K562 (cell line): ENCODE data around the gene HDAC7. TPM values are rescaled to one million over a fixed set of nuclear protein-coding genes. Genes with fewer than 3 reads are reported as not detected.
A peak's percentile ranks its signal among the peaks of the same experiment; 100 is the strongest.

Experiments used
- ATAC-seq: fragments of 200-7000 bp; cut with Tn5 transposase; 3 replicates; pipeline ENCODE4 v1.9.1; 2020; ENCODE audit warnings: moderate library complexity
- BruUV-seq: library from RNA; stranded (reverse); fragments of 400-500 nt; replicated peaks from 2 replicates; lab custom pipeline; 2021; lab: Mats Ljungman, UMichigan
- CTCF ChIA-PET: fragments of 300-600 bp; formaldehyde crosslinking; extraction: SDS; loops from one replicate; lab custom pipeline; 2021; ENCODE audit warnings: low intra/inter-chr PET ratio; lab: Yijun Ruan, JAX
- POLR2A ChIA-PET: fragments of 300-600, 350-650 bp; sonication (Branson Sonifier 250); formaldehyde crosslinking; extraction: SDS; loops from one replicate; lab custom pipeline; 2021; ENCODE audit warnings: antibody characterized with exemption, inconsistent platforms; lab: Yijun Ruan, JAX
- DNase-seq, 4 experiments: peaks; one replicate each; pipeline versions ENCODE4 v3.0.0 to v3.0.0-alpha.2; 2011 to 2018; ENCODE audit warnings: low spot score in 3 of 4, mixed read lengths in 3 of 4; ENCODE audit errors: extremely low read depth in 1 of 4
- FAIRE-seq: peaks from 2 replicates; lab custom pipeline; 2011; peaks lifted over from hg19 to GRCh38; lab: Jason Lieb, UNC
- H2AFZ ChIP-seq: 2 replicates; pipeline ENCODE4 v1.6.0; 2011; ENCODE audit warnings: low read depth, low read length, control low read depth, inconsistent platforms
- H3K27ac ChIP-seq: fragments of 200-600 bp; 3 replicates; pipeline ENCODE4 v1.8.0; 2011; ENCODE audit warnings: low read depth, mild to moderate bottlenecking, control low read depth, inconsistent platforms, low read length, moderate library complexity, mixed read lengths; ENCODE audit errors: extremely low read depth
- H3K27me3 ChIP-seq, 2 experiments: fragments of 300-600 bp in 1 of 2; 2 replicates in 1 of 2; 3 replicates in 1 of 2; pipeline versions ENCODE4 v1.6.0 to v1.8.0; 2011; ENCODE audit warnings: inconsistent platforms in 2 of 2, low read length in 2 of 2, mild to moderate bottlenecking in 1 of 2, mixed read lengths in 1 of 2, moderate library complexity in 1 of 2; ENCODE audit not compliant: control insufficient read depth in 2 of 2, insufficient read depth in 2 of 2
- H3K36me3 ChIP-seq: fragments of 300-600 bp; 3 replicates; pipeline ENCODE4 v1.8.0; 2011; ENCODE audit warnings: mild to moderate bottlenecking, low read length, inconsistent platforms; ENCODE audit not compliant: control insufficient read depth, insufficient read depth
- H3K4me1 ChIP-seq, 2 experiments: fragments of 200-600 bp in 1 of 2; replicated peaks in 1 of 2; 2 replicates in 1 of 2; 3 replicates in 1 of 2; pipeline versions ENCODE4 v1.5.1 to v1.8.0; 2011; ENCODE audit warnings: inconsistent platforms in 2 of 2, low read length in 2 of 2, mild to moderate bottlenecking in 1 of 2, mixed read lengths in 1 of 2, moderate library complexity in 1 of 2; ENCODE audit not compliant: control insufficient read depth in 2 of 2, insufficient read depth in 2 of 2
- H3K4me2 ChIP-seq: 2 replicates; pipeline ENCODE4 v1.6.1; 2011; ENCODE audit warnings: low read length, control low read depth, inconsistent platforms, mixed read lengths; ENCODE audit not compliant: insufficient read depth
- H3K4me3 ChIP-seq: fragments of 200-600 bp; sonication (generic), shearing (Covaris generic); 2 replicates; pipeline ENCODE4 v1.5.1; 2016; ENCODE audit warnings: control low read depth, inconsistent platforms
- H3K79me2 ChIP-seq: fragments of 200-600 bp; 3 replicates; pipeline ENCODE4 v1.8.0; 2011; ENCODE audit warnings: low read length, inconsistent platforms; ENCODE audit not compliant: control insufficient read depth, insufficient read depth
- H3K9ac ChIP-seq, 2 experiments: 2 replicates each; pipeline versions ENCODE4 v1.6.0 to v1.6.1; 2011; ENCODE audit warnings: low read depth in 2 of 2, low read length in 2 of 2, control low read depth in 1 of 2, inconsistent platforms in 1 of 2, mild to moderate bottlenecking in 1 of 2, mixed read lengths in 1 of 2; ENCODE audit not compliant: insufficient read depth in 1 of 2
- H3K9me1 ChIP-seq: one replicate; pipeline ENCODE4 v1.6.0; 2011; ENCODE audit warnings: inconsistent platforms, mild to moderate bottlenecking, low read length, moderate library complexity; ENCODE audit not compliant: control insufficient read depth, insufficient read depth
- H3K9me3 ChIP-seq: replicated peaks from 2 replicates; pipeline ENCODE4 v1.5.1; 2011; ENCODE audit warnings: low read depth, low read length, inconsistent platforms; ENCODE audit not compliant: control insufficient read depth, insufficient read depth
- H4K20me1 ChIP-seq: replicated peaks from 2 replicates; pipeline ENCODE4 v1.6.1; 2011; ENCODE audit warnings: low read length, inconsistent platforms, mixed read lengths; ENCODE audit not compliant: control insufficient read depth, insufficient read depth
- JUND ChIP-seq, 2 experiments: IDR thresholded peaks; 2 replicates in 1 of 2; 3 replicates in 1 of 2; pipeline ENCODE4 v1.6.1; 2011; ENCODE audit warnings: borderline replicate concordance in 2 of 2, low read depth in 2 of 2, low read length in 2 of 2, improper control_type of control experiment in 1 of 2, missing biosample characterization in 1 of 2, missing genetic modification characterization in 1 of 2, missing genetic modification reagents in 1 of 2
- KLF1 ChIP-seq: fragments of 450-650 bp; IDR thresholded peaks from 2 replicates; pipeline ENCODE4 v1.6.1; 2016; ENCODE audit warnings: missing genetic modification characterization, missing compliant biosample characterization
- RCOR1 ChIP-seq, 2 experiments: IDR thresholded peaks; 2 replicates each; pipeline ENCODE4 v1.6.1; 2012; ENCODE audit warnings: low read depth in 2 of 2, low read length in 2 of 2, borderline replicate concordance in 1 of 2, improper control_type of control experiment in 1 of 2
- WGBS: fragments of 100-300 bp; shearing (Covaris generic); methylation state at CpG from one replicate; pipeline ENCODE4 v1.1.6; 2016; ENCODE audit warnings: low coverage, mixed read lengths; ENCODE audit not compliant: insufficient coverage; ENCODE audit errors: missing lambda C conversion rate; 5-methylcytosine and 5-hydroxymethylcytosine counted together
- in situ Hi-C: fragments of 300-500 bp; cut with MboI; formaldehyde crosslinking; loops from 4 replicates; pipeline ENCODE4 v1.15.0; 2018; ENCODE audit warnings: inconsistent platforms, mixed read lengths
- intact Hi-C: fragments of 100-400 bp; cut with micrococcal nuclease; formaldehyde crosslinking; loops from 2 replicates; pipeline ENCODE4 v1.14.2; 2022
- polyA plus RNA-seq, 8 experiments: library from polyadenylated mRNA; depleted of rRNA in 4 of 8; stranded (reverse) in 5 of 8; unstranded in 3 of 8; fragments of >200 nt; fragmentation: Nextera tagmentation in 2 of 8; fragmentation: Illumina TruSeq in 1 of 8; extraction: Ambion mirVana in 2 of 8; extraction: Trizol in 1 of 8; gene quantifications; 2 replicates each; pipeline versions ENCODE4 v1.2.1 to v1.2.3, GENCODE V29; 2011 to 2014; ENCODE audit warnings: inconsistent platforms in 1 of 8, missing spikeins in 1 of 8
- total RNA-seq, 7 experiments: library from RNA; depleted of rRNA in 6 of 7; stranded (reverse); fragments of >200 nt in 6 of 7; fragmentation: Illumina TruSeq in 2 of 7; extraction: Trizol in 2 of 7; gene quantifications; 2 replicates each; pipeline versions ENCODE4 v1.2.1 to v1.2.3, GENCODE V29; 2011 to 2021; ENCODE audit warnings: low replicate concordance in 1 of 7
- TF ChIP-seq, protein P1 (sequence below): fragments of 450-650 bp; IDR thresholded peaks from 2 replicates; pipeline ENCODE4 v1.6.1; 2017; ENCODE audit warnings: antibody characterized with exemption, mild to moderate bottlenecking
- TF ChIP-seq, protein P2 (sequence below): fragments of 450-650 bp; IDR thresholded peaks from one replicate; pipeline ENCODE4 v1.6.1; 2018; ENCODE audit warnings: mild to moderate bottlenecking, moderate library complexity; ENCODE audit not compliant: partially characterized antibody

The HDAC7 gene
- total and polyA plus RNA-seq, 9 of the 15 experiments (the other 6 are each of a cell fraction or from before 2014, with no cell fraction given): 2.5 to 129 (median 31.1) TPM

DNA sequence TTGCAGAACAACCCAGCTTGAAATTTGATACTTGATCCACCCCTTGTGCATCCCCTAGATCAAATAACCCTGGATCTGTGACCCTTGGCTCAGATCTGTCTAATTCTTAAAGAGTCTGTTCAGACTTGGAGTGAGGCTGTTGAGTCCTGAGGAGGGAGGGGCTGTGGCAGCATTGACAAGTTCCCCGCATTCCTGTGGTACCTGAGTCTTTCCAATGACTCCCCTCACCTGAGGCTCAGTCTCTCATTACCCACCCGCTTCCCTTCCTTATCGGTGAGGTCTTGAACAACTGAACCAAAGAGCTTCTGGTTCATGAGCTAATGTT is 16.1 kb upstream of the HDAC7 start:
- peaks cover 41 to 64% of the 10 kb centered on the region in 2 experiments for H3K4me1 ChIP-seq
- no peak overlapping the region for H3K4me3 ChIP-seq
- no peaks in the 10 kb centered on the region for H3K27me3 ChIP-seq
- CTCF ChIA-PET: interaction anchor here (0.7 kb wide), 1 partner anchor 121 kb away, joined by 3 read pairs; no protein-coding TSS in a partner anchor
- no peaks in the 10 kb centered on the region for H4K20me1 ChIP-seq
- BruUV-seq: no TSS peak
- POLR2A ChIA-PET: interaction anchor here (0.6 to 2.6 kb wide), 8 partner anchors 9 to 1994 kb away, joined by 3 to 9 read pairs (median 3); no protein-coding TSS in a partner anchor
- peak overlapping the region; percentile 71; the same call in 2 of the 3 replicates for H3K27ac ChIP-seq
- TF ChIP-seq, protein P1, sequence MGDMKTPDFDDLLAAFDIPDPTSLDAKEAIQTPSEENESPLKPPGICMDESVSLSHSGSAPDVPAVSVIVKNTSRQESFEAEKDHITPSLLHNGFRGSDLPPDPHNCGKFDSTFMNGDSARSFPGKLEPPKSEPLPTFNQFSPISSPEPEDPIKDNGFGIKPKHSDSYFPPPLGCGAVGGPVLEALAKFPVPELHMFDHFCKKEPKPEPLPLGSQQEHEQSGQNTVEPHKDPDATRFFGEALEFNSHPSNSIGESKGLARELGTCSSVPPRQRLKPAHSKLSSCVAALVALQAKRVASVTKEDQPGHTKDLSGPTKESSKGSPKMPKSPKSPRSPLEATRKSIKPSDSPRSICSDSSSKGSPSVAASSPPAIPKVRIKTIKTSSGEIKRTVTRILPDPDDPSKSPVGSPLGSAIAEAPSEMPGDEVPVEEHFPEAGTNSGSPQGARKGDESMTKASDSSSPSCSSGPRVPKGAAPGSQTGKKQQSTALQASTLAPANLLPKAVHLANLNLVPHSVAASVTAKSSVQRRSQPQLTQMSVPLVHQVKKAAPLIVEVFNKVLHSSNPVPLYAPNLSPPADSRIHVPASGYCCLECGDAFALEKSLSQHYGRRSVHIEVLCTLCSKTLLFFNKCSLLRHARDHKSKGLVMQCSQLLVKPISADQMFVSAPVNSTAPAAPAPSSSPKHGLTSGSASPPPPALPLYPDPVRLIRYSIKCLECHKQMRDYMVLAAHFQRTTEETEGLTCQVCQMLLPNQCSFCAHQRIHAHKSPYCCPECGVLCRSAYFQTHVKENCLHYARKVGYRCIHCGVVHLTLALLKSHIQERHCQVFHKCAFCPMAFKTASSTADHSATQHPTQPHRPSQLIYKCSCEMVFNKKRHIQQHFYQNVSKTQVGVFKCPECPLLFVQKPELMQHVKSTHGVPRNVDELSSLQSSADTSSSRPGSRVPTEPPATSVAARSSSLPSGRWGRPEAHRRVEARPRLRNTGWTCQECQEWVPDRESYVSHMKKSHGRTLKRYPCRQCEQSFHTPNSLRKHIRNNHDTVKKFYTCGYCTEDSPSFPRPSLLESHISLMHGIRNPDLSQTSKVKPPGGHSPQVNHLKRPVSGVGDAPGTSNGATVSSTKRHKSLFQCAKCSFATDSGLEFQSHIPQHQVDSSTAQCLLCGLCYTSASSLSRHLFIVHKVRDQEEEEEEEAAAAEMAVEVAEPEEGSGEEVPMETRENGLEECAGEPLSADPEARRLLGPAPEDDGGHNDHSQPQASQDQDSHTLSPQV: 0 out of 2 replicates have a peak, but pooled peaks have one; percentile 9
- no peak for TF ChIP-seq KLF1 (tag)
- TF ChIP-seq, protein P2, sequence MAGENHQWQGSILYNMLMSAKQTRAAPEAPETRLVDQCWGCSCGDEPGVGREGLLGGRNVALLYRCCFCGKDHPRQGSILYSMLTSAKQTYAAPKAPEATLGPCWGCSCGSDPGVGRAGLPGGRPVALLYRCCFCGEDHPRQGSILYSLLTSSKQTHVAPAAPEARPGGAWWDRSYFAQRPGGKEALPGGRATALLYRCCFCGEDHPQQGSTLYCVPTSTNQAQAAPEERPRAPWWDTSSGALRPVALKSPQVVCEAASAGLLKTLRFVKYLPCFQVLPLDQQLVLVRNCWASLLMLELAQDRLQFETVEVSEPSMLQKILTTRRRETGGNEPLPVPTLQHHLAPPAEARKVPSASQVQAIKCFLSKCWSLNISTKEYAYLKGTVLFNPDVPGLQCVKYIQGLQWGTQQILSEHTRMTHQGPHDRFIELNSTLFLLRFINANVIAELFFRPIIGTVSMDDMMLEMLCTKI: no peak
- no peak for TF ChIP-seq JUND (IDR thresholded peaks at IDR 0.05; ENCODE audit: borderline replicate concordance, low read depth, low read length)
- 0 out of 3 replicates have a peak, but pooled peaks have one; percentile 20 for TF ChIP-seq JUND (tag; IDR thresholded peaks at IDR 0.05; ENCODE audit: borderline replicate concordance, low read depth, low read length)
- TF ChIP-seq RCOR1 (IDR thresholded peaks at IDR 0.05; ENCODE audit: borderline replicate concordance in 1 of 2, low read depth in 2 of 2, low read length in 2 of 2): peak in 1 of 2 experiments; percentile 10; a peak in 1 of 4 replicates
- H2AFZ ChIP-seq: peak overlapping the region; percentile 56
- peak overlapping the region; percentile 40 for H3K4me2 ChIP-seq
- peak overlapping the region; percentile 41 to 59; a peak in 2 of 4 replicates for H3K9ac ChIP-seq
- intact Hi-C loops: loop anchor here (5.0 kb wide), 3 partner anchors 38 to 183 kb away; no protein-coding TSS in a partner anchor
- H3K36me3 ChIP-seq: no peaks in the 10 kb centered on the region
- peaks cover 4% of the 10 kb centered on the region for H3K9me1 ChIP-seq
- in situ Hi-C loops: loop anchor here (5.0 kb wide), 2 partner anchors 48 to 123 kb away; no protein-coding TSS in a partner anchor
- ATAC-seq (peak; percentile 4), FAIRE-seq (peak; percentile 79), DNase-seq (peak in 1 of 4 experiments; percentile 69)
- 13% methylated on average over 3 of the region's 3 CpGs for WGBS
- H3K79me2 ChIP-seq: no peaks in the 10 kb centered on the region
- no peaks in the 10 kb centered on the region for H3K9me3 ChIP-seq
